T follicular helper cell (primary cell): ENCODE results near the gene GHDC.

ENCODE experiments used
- DNase-seq: peaks from one replicate; pipeline ENCODE4 v3.0.0-alpha.2; 2020; ENCODE audit warnings: low read depth

The GHDC gene

DNA sequence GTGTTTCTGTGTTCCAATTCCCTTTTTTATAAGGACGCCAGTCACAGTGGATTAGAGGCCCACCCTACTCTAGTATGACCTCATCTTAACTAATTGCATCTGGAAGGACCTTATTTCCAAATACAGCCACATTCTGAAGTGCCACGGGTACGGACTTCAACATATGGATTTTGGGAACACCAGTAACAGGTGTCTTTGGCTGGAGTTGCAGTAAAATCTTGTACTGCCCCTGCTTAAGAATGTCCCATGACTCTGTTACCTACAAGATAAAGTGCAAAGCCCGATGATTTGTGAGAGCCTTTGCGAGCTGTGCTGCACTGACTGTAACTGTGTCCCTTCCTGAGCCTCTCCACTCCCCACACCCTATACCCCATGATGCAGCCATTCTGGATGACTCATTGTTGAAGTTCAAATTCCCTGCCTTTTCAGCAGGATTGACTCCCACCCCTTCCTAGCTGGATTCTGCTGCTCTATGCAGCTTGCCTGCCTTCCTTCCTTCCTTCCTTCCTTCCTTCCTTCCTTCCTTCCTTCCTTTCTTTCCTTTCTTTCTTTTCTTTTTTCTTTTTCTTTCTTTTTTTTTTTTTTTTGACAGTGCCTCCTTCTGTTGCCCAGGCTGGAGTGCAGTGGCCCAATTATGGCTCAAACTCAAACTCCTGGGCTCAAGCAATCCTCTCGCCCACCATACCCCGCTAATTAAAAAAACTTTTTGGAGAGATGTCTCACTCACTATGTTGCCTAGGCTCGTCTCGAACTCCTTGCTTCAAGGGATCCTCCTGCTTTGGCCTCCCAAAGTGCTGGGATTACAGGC, 11.2 kb downstream of the GHDC start:
- DNase-seq, result no peak

DNA sequence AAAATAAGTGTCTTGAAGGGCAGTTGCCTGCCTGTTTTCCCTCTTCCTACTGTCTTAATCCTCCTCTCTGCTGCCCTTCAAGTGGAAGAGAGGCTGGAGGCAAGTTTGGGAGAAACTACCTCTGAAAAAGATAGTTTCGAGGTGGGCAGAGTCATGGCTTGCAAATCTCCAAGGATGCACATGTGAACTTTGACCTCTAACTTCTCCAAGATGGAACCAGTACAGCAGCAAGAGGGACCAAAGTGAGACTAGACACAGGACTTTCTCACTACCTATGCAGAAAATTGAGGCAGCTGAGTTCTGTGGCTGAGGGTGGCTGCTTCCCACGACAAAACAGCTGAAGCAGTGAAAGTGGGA, 12.5 kb downstream of the GHDC start:
- DNase-seq, result no peak

DNA sequence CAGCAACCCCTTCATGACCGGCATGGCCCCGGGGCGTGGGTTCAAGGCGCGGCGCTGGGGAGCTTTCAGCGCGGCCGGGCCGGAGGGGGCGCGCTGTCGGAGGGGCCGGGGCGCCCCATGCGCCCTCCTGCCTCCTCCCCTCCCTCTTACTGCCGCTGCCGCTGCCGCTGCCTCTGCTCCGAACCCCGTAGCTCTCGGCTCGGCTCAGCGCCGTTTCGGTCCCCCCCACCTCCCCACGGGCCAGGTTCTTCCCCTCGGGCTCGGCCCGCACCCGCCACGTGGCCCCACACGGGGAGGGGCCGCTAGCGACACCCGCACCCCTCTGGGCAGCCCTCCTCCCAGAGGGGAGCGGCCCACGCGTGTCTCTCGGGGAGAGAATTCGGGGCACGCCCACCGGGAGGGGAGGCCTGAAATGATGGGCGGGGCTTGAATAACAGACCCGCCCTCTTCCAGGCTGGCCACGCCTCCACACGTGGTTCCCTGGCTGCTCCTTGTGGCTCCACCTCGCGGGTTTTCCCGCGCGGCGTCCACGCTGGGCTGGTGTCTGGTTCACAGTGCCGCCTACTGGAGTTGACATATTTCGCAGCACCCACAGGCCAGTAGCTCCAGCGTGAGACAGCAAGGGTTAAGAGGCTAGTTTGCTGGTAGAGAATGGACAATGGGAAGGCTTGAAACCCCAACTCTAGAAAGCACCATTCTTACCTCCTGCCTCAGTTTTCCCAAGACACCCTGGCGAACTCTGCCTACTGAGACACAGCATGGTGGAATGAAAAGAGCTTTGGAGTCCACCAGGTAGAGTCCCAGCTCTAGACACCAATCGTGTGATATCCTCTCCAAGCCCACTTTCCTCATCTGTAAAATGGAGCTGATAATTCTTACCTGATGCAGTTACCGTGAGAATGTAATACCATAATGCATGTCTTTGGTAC, 13.1 kb downstream of the GHDC start, which contains the start of gene KCNH4:
Gene KCNH4, minus strand, starts transcription at position 221 of the 929 bp plus-strand sequence. Its CDS starts 197 bp downstream, at position 24.
- DNase-seq, result peak; percentile 79

DNA sequence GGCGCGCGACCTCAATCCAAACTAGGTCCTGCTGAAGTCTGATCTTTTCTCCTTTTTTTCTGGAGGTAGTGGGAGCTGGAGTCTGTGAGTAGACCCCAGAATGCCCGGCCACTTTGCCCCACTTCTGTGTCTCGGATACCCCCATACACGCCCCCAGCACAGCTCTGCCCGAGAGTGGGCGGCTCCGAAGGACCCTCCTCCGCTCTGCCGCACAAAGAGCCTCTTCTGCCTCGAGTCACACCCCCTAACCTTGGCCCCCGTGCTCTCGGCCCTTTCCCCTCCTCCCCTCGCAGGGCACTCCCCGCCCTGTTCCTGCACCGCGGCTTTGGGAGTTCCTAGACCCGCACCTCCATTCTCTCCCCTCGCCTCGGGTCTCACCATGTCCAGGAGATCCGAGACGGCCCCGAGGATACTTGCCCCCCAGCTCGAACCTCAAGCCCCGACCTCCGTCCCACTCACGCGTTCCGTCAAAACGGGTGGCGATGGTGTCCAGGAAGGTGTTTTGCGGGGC, 13.8 kb downstream of the GHDC start:
- DNase-seq, result no peak

DNA sequence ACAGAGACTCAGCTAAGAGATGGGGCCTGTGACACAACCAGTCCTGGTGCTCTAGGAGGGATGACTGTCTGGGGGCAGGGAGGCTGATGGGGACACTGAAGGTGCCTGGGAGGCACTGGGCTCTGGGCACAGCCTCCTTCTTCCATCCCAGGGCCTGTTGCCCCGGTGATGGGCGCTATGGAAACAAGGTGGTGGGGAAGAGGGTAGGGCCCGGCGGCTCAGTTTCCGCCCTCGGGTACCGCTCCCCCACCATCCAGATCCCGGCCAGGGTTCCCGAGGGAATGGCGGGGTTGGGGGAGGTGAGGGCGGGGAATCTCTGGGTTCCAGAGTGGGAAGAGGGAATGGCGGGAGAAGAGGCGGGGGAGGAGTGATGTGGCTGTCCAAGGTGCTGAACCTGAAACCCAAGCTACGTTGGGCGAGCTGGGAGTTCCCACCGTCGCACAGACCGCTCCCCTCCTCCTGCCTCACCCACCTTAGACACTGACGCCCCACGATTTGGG, 14.3 kb downstream of the GHDC start:
- no peak for DNase-seq

DNA sequence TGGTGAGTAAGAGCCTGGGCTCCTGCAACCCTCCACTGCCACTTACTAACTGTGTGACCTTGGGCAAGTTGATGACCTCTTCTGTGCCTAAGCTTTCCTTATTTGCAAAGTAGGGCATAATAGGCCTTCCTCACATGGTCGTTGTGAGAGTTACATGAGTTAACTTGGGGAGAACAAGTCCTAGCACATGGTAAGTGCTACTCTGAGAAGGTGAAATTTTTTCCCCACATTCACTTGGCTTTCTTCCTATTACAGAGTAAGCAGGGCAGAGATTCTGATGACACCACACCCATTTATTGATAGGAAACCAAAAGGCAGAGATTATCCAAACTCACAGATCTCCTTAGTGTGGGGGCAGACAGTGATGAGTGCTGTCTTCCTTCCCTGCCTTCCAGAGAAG, 15.0 kb downstream of the GHDC start:
- no peak for DNase-seq

- DNase-seq, result no peak
These were observed 15.5 kb downstream of the GHDC start for GRCh38 chr17:42178817-42179216.

DNA sequence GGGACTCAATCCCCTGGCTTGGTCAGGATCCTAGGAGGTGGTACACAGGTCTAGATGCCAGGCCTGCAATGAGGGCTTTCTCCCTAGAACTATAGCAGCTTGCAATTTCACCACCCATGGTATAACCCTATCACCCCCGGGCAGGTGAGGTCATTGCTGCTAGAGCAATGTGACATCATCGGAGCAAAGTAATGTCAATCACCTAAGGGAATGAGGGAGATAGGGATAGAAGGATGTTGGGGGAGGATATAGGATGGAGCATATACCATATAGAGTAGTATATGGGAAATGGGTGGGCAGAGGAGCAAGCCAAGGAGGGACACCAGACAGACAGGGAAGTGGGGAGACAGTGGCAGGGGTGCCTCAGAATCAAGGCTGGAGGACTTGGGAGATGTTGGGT, 16.6 kb downstream of the GHDC start:
- no peak for DNase-seq

- DNase-seq, result no peak
These were observed 20.0 kb downstream of the GHDC start for GRCh38 chr17:42174126-42174783.

GRCh38 chr17:42171831-42172230, 22.5 kb downstream of the GHDC start:
- no peak for DNase-seq

GRCh38 chr17:42169351-42169750, 24.9 kb downstream of the GHDC start:
- DNase-seq, result no peak

DNA sequence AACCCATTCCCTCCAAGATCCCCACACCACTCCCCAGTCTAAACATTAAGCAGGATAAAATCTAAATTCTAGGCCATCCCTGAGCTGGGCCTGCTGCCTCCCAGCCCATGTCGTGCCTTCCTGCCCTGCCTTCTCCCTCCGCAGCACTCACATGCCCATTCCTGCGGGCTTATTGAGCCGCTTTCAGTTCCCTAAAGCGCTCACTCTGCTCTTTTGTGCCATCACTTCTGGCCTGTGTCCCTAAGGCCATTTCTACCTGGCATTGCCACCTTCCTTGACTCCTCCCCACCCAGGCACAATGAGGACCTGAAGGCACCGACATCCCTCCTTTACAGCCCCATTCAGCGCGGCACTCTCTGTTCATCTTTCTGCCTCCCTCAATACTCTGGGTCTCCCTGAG, 26.5 kb downstream of the GHDC start:
- DNase-seq, result no peak

- no peak for DNase-seq
These were observed 28.0 kb downstream of the GHDC start for GRCh38 chr17:42166196-42166763.

DNA sequence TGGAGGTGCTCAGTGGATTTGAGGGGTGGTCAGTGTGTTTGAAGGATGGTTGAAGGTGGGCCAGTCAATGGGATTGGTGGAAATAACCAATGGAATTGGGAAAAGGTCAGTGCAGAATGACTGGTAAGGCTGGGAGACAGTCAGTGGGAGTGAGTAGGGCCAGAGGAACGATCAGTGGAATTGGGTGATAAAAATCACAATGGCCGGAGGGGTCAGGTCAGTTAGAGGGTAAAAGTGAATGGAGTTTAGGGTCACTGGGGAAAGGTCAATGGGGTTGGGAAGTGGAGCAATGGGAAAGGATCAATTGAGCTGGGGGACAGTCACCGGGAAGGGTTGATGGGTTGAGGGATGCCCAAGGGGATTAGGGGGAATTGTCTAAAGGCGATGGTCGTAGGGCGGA, 28.5 kb downstream of the GHDC start:
- no peak for DNase-seq

- DNase-seq, result no peak
These were observed 30.4 kb downstream of the GHDC start for GRCh38 chr17:42163696-42164407.

GRCh38 chr17:42163113-42163512, 31.2 kb downstream of the GHDC start:
- no peak for DNase-seq

DNA sequence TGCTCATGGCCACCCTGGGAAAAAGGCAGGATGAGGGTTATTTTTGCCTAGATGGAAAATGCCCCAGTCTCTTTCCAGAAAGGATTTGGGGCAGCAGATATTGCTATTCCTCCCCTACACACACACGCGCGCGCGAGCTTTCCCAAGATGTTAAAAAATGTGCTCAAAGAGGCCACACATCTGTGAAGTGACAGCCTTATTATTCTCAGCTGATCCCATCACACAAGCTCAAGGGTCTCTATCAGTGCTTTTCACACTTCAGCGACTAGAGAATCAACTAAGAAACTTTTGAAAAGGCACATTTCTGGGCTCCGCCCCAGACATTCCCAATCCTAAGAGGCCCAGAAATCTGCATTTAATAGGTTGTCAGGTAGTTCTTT, 33.8 kb downstream of the GHDC start:
- DNase-seq, result no peak

DNA sequence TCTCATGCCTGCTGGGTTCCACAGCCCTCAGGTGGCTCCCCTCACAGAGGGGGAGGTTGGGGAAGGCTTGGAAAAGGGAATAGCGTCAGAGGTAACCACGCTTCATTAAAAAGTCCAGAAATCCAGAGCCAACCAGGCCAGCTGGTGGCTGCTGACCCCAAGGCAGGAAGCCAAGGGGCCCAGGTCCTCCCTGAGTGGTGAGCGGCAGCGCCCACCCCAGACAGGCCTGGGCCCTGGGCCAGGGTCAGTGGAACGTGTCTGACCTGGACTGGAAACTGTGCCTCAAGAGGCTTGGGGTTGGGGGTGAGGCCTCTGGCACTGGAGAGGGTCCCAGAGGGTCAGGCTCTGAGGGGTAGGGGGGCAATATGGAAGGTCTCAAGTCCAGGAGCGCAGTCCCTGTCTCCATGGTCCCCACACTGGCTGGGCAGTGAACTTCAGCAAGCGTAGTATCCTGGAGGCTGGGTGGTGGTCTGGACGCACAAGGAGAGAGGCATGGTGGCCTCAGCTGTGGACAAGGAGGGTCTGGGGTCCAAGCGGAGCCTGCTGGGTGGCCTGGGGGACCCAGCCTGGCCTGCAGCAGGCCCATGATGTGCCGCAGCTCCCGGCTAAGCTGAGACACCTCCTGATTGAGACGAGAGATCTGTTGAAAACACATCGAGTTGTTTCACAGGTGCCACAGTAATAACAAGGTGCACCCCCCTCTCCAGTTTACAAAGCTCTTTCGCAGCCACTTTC, 34.3 kb downstream of the GHDC start:
- DNase-seq, result no peak

GRCh38 chr17:42155614-42156045, 38.7 kb downstream of the GHDC start:
- DNase-seq, result no peak
